ENCODE measurements around the gene TMUB1.

- peak; percentile 99 for TF ChIP-seq CTCF (conservative IDR thresholded peaks at IDR 0.05 in 1 of 2, IDR thresholded peaks at IDR 0.05 in 1 of 2; ENCODE audit: extremely low read depth in 1 of 2, insufficient read depth in 1 of 2, low read depth in 1 of 2, low read length in 2 of 2)
- no peak for TF ChIP-seq EZH2 (IDR thresholded peaks at IDR 0.05; ENCODE audit: borderline replicate concordance, low read length)
Measured at GRCh38 chr7:151123822-151124464, 40.6 kb upstream of the TMUB1 start.

All from mammary epithelial cell (primary cell).